Measurements from ENCODE around the gene CYP19A1. TPM values are rescaled to one million over a fixed set of nuclear protein-coding genes. Genes with fewer than 3 reads are reported as not detected.
A peak's percentile ranks its signal among the peaks of the same experiment; 100 is the strongest.
"Not testable (repeated sequence)": the region's sequence is repeated elsewhere in the genome, so short reads cannot be mapped to it uniquely, and the experiment has no call there.

The CYP19A1 gene
- total and polyA plus RNA-seq, 5 donors, result 0.45 to 1.3 (median 1.0) TPM

DNA sequence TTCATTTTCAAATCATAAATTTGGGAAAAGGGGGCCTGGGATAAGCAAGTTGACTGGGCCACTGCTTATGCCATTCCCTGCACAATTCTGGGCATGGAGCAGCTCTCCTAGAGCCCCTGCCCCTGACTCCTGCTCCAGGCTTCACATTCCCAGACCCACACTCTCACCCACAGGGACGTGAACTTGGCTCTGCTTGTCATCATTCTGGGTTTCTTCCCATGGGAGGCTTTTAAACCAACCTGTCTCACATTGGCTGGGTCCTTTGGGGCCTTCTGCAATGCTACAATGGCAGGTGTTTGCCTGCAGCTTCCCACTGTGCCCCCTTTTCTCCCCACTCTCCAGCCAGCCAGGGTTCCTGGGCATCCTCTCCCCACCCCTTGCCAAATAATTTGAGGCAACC lies 49.1 kb downstream of the CYP19A1 start:
- no peaks in the 10 kb centered on the region for H3K4me1 ChIP-seq (ENCODE audit: control insufficient read depth, insufficient read depth, low read length)
- no peaks in the 10 kb centered on the region for H3K27me3 ChIP-seq (ENCODE audit: control insufficient read depth, insufficient read depth)
- intact Hi-C loops (cut with DNase I), result no loop called here
- no peaks in the 10 kb centered on the region for H3K9me3 ChIP-seq (ENCODE audit: control insufficient read depth, low read length)
- WGBS, result 82% methylated on average over 1 of the region's 1 CpG
- DNase-seq (no peak), ATAC-seq (no peak)
- H3K4me3 ChIP-seq (ENCODE audit: low read length), result no peak overlapping the region
- no peak overlapping the region for H3K27ac ChIP-seq (ENCODE audit: low read length)

DNA sequence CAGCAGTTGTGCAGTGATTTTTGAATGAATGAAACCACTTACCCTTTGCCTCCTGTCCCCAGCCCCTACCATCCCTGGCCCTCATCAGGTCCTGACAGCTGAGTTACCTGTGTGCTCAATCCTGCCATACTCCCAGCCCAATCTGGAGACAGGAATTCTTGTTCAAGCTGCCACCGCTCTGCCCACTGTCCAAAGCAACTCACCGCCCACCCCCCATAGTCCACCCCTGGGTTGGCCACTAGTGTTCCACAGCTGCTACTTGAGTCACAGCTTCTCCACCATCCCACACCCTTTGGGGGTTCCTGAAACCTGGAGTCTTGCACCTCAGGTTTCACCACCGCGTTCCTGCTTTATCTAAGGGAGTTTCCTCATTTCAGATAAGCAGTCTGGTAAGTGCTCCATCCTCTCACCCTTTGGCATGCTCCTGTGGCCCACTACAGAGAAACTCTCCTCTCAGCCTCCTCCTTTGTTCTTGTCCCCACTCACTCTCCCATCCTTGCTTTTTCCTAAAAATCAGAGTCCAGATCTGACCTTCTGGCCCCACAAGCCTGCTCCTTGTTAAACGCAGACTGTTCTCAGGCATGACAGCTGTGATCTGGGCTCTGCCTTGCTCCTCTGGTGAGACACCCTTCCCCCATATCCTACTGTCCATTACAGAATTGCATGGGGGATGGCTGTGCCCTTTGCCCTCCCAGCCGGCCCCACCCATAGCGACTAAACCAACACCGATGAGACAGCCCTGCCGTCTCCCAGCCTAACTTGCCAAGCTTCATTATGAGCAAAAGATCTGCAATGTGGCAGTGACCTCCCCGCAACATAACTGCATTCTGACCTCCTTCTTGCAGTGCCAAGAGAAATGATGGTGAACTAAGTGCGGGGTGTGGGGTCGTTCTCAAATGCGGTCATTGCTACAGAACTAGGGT lies 50.0 kb downstream of the CYP19A1 start:
- ATAC-seq, result no peak
- H3K27ac ChIP-seq (ENCODE audit: low read length), result no peak overlapping the region
- no peak overlapping the region for H3K4me3 ChIP-seq (ENCODE audit: low read length)
- WGBS, result 78% methylated on average over 13 of the region's 13 CpGs
- no peak for DNase-seq
- no peaks in the 10 kb centered on the region for H3K4me1 ChIP-seq (ENCODE audit: control insufficient read depth, insufficient read depth, low read length)
- intact Hi-C loops (cut with DNase I), result no loop called here
- H3K9me3 ChIP-seq (ENCODE audit: control insufficient read depth, low read length), result no peaks in the 10 kb centered on the region
- H3K27me3 ChIP-seq (ENCODE audit: control insufficient read depth, insufficient read depth), result no peaks in the 10 kb centered on the region

DNA sequence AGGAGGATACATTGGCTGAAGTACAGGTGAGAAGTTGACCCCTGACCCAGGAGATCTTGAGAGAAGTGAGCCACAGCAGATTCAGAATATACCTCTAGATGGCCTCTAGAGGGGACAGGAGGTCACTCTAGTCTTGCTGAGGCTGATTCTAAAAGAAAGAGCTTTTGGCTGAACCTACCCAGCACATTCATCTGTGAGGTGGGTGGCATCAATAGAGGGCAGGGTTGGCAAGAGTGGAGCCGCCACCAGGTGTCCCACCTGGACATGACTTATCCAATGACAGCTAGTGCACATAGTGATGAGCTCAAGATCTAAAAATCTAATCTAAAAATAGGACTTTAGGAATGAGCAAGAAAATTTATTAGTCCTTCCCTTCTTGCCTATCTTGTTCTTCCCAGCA lies 51.6 kb downstream of the CYP19A1 start:
- DNase-seq (peak in 1 of 3 donors; percentile 66), ATAC-seq (no peak)
- Histone ChIP-seq H3K27me3 (ENCODE audit: control insufficient read depth, insufficient read depth) (no peaks in the 10 kb centered on the region), H3K4me1 (ENCODE audit: control insufficient read depth, insufficient read depth, low read length) (no peaks in the 10 kb centered on the region), H3K4me3 (ENCODE audit: low read length) (no peak overlapping the region), H3K27ac (ENCODE audit: low read length) (no peak overlapping the region), H3K9me3 (ENCODE audit: control insufficient read depth, low read length) (no peaks in the 10 kb centered on the region)
- 90% methylated on average over 1 of the region's 1 CpG for WGBS
- intact Hi-C loops (cut with DNase I), result no loop called here

DNA sequence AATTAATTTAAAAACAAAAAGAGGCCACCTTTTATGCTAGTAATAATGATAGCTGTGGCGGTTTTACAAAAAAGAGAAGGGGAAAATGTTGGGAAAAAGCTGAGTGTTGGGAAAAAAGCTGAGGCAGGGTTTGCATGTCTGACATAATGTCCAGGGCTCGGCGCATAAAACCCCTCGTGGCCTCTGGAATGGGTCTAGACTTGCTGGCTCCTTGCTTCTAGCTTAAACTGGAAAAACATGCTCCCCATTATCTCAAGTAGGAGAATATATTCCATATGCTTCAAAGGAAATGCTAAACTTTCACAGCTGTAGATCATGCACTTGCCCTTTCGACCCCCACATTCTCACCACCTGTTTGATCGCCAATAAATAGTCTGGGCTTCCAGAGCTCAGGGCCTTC lies 53.0 kb downstream of the CYP19A1 start:
- intact Hi-C loops (cut with DNase I), result no loop called here

DNA sequence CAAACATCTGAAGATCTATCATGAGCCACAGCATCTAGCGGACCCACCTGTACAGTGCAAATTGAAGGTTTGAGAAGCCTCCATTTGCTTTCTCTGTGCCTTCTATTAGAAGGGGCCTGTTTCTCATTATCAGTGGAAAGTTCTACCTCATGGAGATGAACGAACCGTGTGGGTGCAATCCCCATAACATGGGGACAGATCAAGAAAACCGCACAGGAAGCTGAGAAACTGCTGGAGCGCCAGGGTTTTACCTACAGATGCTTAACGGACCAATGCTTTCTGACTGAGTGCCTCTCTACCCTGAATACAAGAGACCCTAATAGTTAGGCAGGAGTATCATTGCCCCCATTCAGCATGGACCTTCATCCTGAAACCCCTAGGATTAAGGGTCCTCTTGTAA lies 53.5 kb downstream of the CYP19A1 start:
- no peak for ATAC-seq
- no peaks in the 10 kb centered on the region for H3K27me3 ChIP-seq (ENCODE audit: control insufficient read depth, insufficient read depth)
- DNase-seq, result no peak
- H3K4me3 ChIP-seq (ENCODE audit: low read length), result no peak overlapping the region
- 95% methylated on average over 6 of the region's 6 CpGs for WGBS
- intact Hi-C loops (cut with DNase I), result no loop called here
- no peak overlapping the region for H3K27ac ChIP-seq (ENCODE audit: low read length)
- no peaks in the 10 kb centered on the region for H3K9me3 ChIP-seq (ENCODE audit: control insufficient read depth, low read length)
- H3K4me1 ChIP-seq (ENCODE audit: control insufficient read depth, insufficient read depth, low read length), result no peaks in the 10 kb centered on the region

More for the DNA sequence above, 53.0 kb downstream of the CYP19A1 start:
- H3K27me3 ChIP-seq (ENCODE audit: control insufficient read depth, insufficient read depth), result no peaks in the 10 kb centered on the region
- ATAC-seq, result no peak
- H3K9me3 ChIP-seq (ENCODE audit: control insufficient read depth, low read length), result no peaks in the 10 kb centered on the region
- no peak for DNase-seq
- H3K27ac ChIP-seq (ENCODE audit: low read length), result no peak overlapping the region
- no peak overlapping the region for H3K4me3 ChIP-seq (ENCODE audit: low read length)
- 80% methylated on average over 6 of the region's 6 CpGs for WGBS
- no peaks in the 10 kb centered on the region for H3K4me1 ChIP-seq (ENCODE audit: control insufficient read depth, insufficient read depth, low read length)

DNA sequence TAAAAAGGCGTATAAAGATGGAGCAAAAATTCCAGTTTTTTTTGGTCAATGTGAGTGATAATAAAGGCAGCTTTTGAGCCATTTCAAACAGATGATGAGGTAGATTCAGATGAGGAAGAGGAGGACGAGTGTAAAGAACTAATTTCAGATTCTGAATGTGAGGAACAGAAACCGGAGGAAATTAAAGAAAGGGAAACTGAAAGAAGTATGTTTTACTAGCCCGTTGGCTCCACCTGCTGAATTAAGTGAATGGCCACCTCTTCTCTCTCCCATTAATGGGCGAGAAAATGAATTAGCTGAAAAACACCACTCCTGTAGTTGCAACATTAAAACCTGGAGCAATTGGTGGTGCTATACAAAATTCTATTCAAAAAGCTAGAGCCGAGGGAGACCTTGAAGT lies 55.4 kb downstream of the CYP19A1 start:
- intact Hi-C loops (cut with DNase I), result no loop called here
- Histone ChIP-seq H3K4me1 (ENCODE audit: control insufficient read depth, insufficient read depth, low read length) (no peaks in the 10 kb centered on the region), H3K27me3 (ENCODE audit: control insufficient read depth, insufficient read depth) (no peaks in the 10 kb centered on the region), H3K27ac (ENCODE audit: low read length) (no peak overlapping the region), H3K4me3 (ENCODE audit: low read length) (no peak overlapping the region), H3K9me3 (ENCODE audit: control insufficient read depth, low read length) (no peaks in the 10 kb centered on the region)
- WGBS, result 79% methylated on average over 6 of the region's 6 CpGs
- no peak for DNase-seq
- ATAC-seq, result no peak

DNA sequence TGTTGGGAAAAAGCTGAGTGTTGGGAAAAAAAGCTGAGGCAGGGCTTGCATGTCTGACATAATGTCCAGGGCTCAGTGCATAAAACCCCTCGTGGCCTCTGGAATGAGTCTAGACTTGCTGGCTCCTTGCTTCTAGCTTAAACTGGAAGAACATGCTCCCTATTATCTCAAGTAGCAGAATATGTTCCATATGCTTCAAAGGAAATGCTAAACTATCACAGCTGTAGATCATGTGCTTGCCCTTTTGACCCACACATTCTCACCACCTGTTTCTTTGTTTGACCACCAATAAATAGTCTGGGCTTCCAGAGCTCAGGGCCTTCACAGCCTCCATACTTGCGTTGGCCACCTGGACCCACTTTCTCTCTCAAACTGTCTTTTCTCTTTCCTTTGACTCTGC lies 56.2 kb downstream of the CYP19A1 start:
- H3K27me3 ChIP-seq (ENCODE audit: control insufficient read depth, insufficient read depth); H3K4me3 ChIP-seq (ENCODE audit: low read length); H3K4me1 ChIP-seq (ENCODE audit: control insufficient read depth, insufficient read depth, low read length); H3K9me3 ChIP-seq (ENCODE audit: control insufficient read depth, low read length): not testable (repeated sequence)
- peak in 1 of 3 donors; percentile 59 for DNase-seq
- intact Hi-C loops (cut with DNase I), result loop anchor here in 1 of 4 donors (1.0 kb wide), 1 partner anchor 99 kb away; no protein-coding TSS in a partner anchor
- 60% methylated on average over 2 of the region's 2 CpGs for WGBS
- H3K27ac ChIP-seq (ENCODE audit: low read length), result peak overlapping the region; percentile 1
- peak; percentile 22 to 36 for ATAC-seq

DNA sequence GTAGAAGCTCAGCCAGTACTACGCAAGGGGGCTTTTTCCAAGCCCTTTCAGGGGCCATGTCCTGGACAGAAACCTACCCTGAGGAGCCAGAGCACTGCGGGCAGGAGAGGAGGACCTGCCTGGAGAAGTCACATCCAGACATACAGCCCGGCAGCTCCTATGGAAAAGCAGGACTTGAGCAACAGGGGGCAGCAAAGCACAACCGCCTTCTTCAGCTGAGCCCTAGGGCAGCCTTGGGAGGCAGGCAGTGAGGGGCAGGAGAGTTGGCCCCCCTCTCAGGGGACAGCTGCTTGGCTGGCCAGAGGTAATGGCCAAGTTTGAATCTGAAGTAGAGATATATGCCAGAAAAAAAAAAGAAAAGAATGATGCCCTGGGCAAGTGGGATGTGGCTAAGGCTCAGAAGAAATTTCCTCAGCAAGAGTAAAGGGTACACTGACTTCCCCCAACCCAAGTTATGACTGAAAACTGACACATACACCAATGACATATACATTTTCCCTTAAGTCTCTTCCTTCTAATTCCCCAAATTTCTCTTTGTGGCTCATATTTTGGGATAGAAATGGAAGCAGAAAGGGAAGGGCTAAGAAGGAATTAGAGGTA lies 56.9 kb downstream of the CYP19A1 start:
- WGBS, result 42% methylated on average over 4 of the region's 4 CpGs
- DNase-seq (peak; percentile 75 to 87 (median 87)), ATAC-seq (peak; percentile 91 to 95)
- Histone ChIP-seq H3K27ac (ENCODE audit: low read length) (no peak overlapping the region), H3K4me1 (ENCODE audit: control insufficient read depth, insufficient read depth, low read length) (no peaks in the 10 kb centered on the region), H3K9me3 (ENCODE audit: control insufficient read depth, low read length) (no peaks in the 10 kb centered on the region), H3K4me3 (ENCODE audit: low read length) (no peak overlapping the region), H3K27me3 (ENCODE audit: control insufficient read depth, insufficient read depth) (no peaks in the 10 kb centered on the region)
- intact Hi-C loops (cut with DNase I), result loop anchor here in 3 of 4 donors (2.0 kb wide), 2 partner anchors 99 to 101 kb away; no protein-coding TSS in a partner anchor

DNA sequence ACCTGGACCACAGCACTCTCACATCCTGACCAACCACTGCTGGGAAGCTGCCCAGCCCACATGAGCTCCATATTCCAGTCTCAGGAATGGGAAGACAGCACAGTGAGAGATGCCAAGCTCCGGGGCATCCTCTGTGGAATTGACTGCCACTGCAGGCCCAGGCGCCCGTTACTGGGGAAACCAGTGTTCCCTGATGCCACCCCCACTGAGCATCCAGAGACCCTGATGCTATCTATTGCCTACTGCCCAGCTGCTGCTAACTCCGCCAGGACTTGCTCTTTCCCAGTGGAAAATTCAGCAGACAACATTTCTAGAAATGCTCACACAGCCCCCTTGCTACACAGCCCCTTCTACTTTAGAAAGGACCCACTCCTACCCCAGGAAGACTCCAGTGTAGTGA lies 57.6 kb downstream of the CYP19A1 start:
- ATAC-seq (peak in 1 of 2 donors; percentile 8), DNase-seq (no peak)
- H3K27ac ChIP-seq (ENCODE audit: low read length), result no peak overlapping the region
- intact Hi-C loops (cut with DNase I), result loop anchor here in 3 of 4 donors (2.0 kb wide), 2 partner anchors 100 to 102 kb away; no protein-coding TSS in a partner anchor
- no peak overlapping the region for H3K4me3 ChIP-seq (ENCODE audit: low read length)
- WGBS, result 96% methylated on average over 4 of the region's 4 CpGs
- no peaks in the 10 kb centered on the region for H3K4me1 ChIP-seq (ENCODE audit: control insufficient read depth, insufficient read depth, low read length)
- no peaks in the 10 kb centered on the region for H3K9me3 ChIP-seq (ENCODE audit: control insufficient read depth, low read length)
- no peaks in the 10 kb centered on the region for H3K27me3 ChIP-seq (ENCODE audit: control insufficient read depth, insufficient read depth)

DNA sequence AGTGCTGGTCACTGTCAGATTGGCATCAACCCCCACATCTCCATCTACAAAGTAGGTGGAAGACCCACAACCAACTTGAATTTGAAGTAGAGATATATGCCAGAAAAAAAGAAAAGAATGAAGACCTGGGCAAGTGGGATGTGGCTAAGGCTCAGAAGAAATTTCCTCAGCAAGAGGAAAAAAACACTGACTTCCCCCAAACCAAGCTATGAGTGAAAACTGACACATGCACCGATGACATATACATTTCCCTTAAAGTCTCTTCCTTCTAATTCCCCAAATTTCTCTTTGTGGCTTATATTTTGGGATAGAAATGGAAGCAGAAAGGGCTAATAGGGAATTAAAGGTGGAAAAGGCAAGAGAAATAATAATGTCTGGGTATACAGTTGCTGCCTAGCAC lies 59.0 kb downstream of the CYP19A1 start:
- Histone ChIP-seq H3K4me3 (ENCODE audit: low read length) (no peak overlapping the region), H3K27ac (ENCODE audit: low read length) (no peak overlapping the region), H3K27me3 (ENCODE audit: control insufficient read depth, insufficient read depth) (no peaks in the 10 kb centered on the region), H3K4me1 (ENCODE audit: control insufficient read depth, insufficient read depth, low read length) (no peaks in the 10 kb centered on the region), H3K9me3 (ENCODE audit: control insufficient read depth, low read length) (no peaks in the 10 kb centered on the region)
- DNase-seq, result no peak
- 86% methylated on average over 1 of the region's 1 CpG for WGBS
- intact Hi-C loops (cut with DNase I), result no loop called here
- ATAC-seq, result no peak

DNA sequence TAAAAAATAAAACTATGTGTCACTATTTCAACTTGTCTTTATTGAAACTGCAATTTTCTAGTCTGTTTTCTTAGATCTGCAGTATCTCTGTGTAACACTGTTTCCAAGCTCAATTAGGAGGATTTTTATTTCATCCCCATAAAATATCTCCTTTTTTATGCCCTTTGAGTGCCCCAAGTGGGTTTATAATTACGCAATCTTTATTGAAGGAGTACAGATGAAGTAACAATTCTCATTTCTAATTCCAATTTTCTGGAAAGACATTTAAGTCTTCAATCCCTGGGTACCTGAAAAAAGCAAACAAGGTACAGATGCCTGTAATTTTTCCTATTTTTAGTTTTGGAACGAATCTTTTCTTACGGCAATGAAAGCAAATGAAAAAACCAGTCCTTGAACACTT lies 61.3 kb downstream of the CYP19A1 start:
- intact Hi-C loops (cut with DNase I), result no loop called here
- DNase-seq, result no peak
- WGBS, result 82% methylated on average over 3 of the region's 3 CpGs

More for the DNA sequence above, 61.3 kb downstream of the CYP19A1 start:
- H3K9me3 ChIP-seq (ENCODE audit: control insufficient read depth, low read length), result no peaks in the 10 kb centered on the region
- no peaks in the 10 kb centered on the region for H3K27me3 ChIP-seq (ENCODE audit: control insufficient read depth, insufficient read depth)
- no peak overlapping the region for H3K4me3 ChIP-seq (ENCODE audit: low read length)
- no peaks in the 10 kb centered on the region for H3K4me1 ChIP-seq (ENCODE audit: control insufficient read depth, insufficient read depth, low read length)
- no peak for ATAC-seq
- H3K27ac ChIP-seq (ENCODE audit: low read length), result no peak overlapping the region

Measured in right cardiac atrium (tissue), 5 donors.